ENCODE measurements around the gene RAMACL.
A peak's percentile ranks its signal among the peaks of the same experiment; 100 is the strongest.

Gene RAMACL

GRCh38 chr6:166572370-166573261 is 13.9 kb downstream of the RAMACL start:
- no peak for DNase-seq

- no peak for DNase-seq
These were observed 15.4 kb downstream of the RAMACL start for GRCh38 chr6:166570929-166571713.

- no peak for DNase-seq
These were observed 17.3 kb downstream of the RAMACL start for GRCh38 chr6:166569206-166569605.

GRCh38 chr6:166567813-166568212 is 18.7 kb downstream of the RAMACL start:
- no peak for DNase-seq

- peak; percentile 93 for DNase-seq
These were observed 19.4 kb downstream of the RAMACL start for GRCh38 chr6:166567107-166567506.

GRCh38 chr6:166566026-166567011 is 20.2 kb downstream of the RAMACL start:
- DNase-seq, result no peak

GRCh38 chr6:166565084-166565967 is 21.2 kb downstream of the RAMACL start:
- DNase-seq, result no peak

GRCh38 chr6:166563805-166564204 is 22.7 kb downstream of the RAMACL start:
- DNase-seq, result no peak

- DNase-seq, result no peak
These were observed 23.3 kb downstream of the RAMACL start for GRCh38 chr6:166563200-166563599.

GRCh38 chr6:166562726-166563125 is 23.8 kb downstream of the RAMACL start:
- no peak for DNase-seq

- no peak for DNase-seq
These were observed 24.6 kb downstream of the RAMACL start for GRCh38 chr6:166561771-166562359.

- DNase-seq, result no peak
These were observed 26.3 kb downstream of the RAMACL start for GRCh38 chr6:166560222-166560621.

- no peak for DNase-seq
These were observed 26.8 kb downstream of the RAMACL start for GRCh38 chr6:166559662-166560061.

- DNase-seq, result no peak
These were observed 27.3 kb downstream of the RAMACL start for GRCh38 chr6:166559211-166559610.

GRCh38 chr6:166558156-166559005 is 28.1 kb downstream of the RAMACL start:
- DNase-seq, result no peak

GRCh38 chr6:166556863-166557322 is 29.6 kb downstream of the RAMACL start:
- DNase-seq, result peak; percentile 98

- DNase-seq, result no peak
These were observed 30.1 kb downstream of the RAMACL start for GRCh38 chr6:166556336-166556735.

- no peak for DNase-seq
These were observed 31.4 kb downstream of the RAMACL start for GRCh38 chr6:166555086-166555485.

GRCh38 chr6:166554316-166554715 is 32.2 kb downstream of the RAMACL start:
- DNase-seq, result no peak

Measured in NCI-H226 (cell line).